GM12892 (cell line): ENCODE data around the gene TGM1.

Source experiments
- POLR2A ChIP-seq: IDR thresholded peaks from 2 replicates; pipeline ENCODE4 v1.6.1; 2011; ENCODE audit warnings: low read depth, low read length, control low read depth
- POLR2AphosphoS5 ChIP-seq: IDR thresholded peaks from 2 replicates; pipeline ENCODE4 v1.6.1; 2011; ENCODE audit warnings: low read depth, low read length, control low read depth
- TAF1 ChIP-seq: IDR thresholded peaks from 2 replicates; pipeline ENCODE4 v1.6.1; 2011; ENCODE audit warnings: low read depth, mild to moderate bottlenecking, control low read depth, low read length, borderline replicate concordance

DNA sequence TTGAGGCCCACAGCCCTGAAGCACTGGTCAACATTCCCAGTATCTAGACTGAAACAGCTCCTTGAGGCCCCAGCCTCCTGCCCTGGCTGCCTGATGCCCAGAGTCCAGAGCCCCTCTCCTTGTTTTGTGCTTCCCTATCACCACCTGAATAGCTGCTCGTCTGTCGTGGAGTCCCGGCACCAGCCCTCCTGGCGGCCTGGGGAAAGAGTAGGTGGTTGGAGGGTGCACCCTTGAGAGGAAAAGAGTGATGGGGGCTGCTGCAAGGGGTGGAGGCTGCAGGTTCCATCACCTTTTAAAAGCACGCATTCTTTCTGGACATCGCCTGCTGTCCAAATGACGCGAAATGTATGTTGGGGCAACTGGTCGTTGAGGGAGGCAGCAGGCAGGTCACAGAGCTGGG is 5.2 kb upstream of the TGM1 start:
- TF ChIP-seq TAF1 = no peak
- TF ChIP-seq POLR2AphosphoS5 = no peak
- TF ChIP-seq POLR2A = no peak
